Fibroblast of skin of right biceps (primary cell): ENCODE measurements around the gene PRSS22.

Source experiments
- DNase-seq: peaks from one replicate; pipeline ENCODE4 v3.0.0-alpha.2; 2013

The PRSS22 gene, protein sequence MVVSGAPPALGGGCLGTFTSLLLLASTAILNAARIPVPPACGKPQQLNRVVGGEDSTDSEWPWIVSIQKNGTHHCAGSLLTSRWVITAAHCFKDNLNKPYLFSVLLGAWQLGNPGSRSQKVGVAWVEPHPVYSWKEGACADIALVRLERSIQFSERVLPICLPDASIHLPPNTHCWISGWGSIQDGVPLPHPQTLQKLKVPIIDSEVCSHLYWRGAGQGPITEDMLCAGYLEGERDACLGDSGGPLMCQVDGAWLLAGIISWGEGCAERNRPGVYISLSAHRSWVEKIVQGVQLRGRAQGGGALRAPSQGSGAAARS

DNA sequence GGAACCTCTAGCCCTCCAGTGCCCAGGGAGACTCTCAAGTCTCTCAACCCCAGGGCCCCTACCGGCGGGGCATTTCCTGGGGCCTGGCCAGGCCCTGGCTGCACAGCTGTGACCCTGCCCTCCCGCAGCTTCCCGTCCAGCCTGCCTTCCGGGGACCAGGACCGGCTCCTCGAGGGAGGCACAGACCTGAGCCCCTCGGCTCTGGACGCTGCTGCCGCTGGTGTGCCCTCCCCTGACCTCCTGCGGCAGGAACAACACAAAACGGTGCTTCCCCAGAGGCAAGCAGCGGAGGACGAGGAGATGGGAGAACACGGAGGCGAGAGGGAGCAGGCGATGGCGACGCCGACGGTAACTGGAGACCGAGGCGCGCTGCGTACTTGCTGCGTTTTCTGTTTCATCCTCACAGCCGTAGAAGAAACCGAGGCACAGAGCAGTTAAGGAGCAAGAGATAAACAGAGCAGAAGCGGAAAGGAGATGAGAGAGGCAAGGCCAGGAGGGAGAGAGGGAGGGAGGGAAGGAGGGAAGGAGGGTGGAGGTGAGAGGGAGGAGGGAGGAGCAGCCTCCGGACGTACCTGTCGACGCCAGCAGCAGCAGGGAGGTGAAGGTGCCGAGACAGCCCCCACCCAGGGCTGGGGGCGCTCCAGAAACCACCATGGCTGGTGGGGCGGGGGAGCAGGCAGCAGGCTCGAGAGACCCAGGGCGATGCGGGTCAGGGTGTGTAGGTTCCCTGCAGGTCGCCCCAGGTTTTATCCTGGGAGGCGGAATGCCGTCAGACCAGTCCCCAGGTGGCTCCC is at the start of gene PRSS22:
PRSS22 (minus strand) TSS at position 720 of the 794 bp plus-strand sequence; CDS start at position 654, 66 bp downstream.
- no peak for DNase-seq

DNA sequence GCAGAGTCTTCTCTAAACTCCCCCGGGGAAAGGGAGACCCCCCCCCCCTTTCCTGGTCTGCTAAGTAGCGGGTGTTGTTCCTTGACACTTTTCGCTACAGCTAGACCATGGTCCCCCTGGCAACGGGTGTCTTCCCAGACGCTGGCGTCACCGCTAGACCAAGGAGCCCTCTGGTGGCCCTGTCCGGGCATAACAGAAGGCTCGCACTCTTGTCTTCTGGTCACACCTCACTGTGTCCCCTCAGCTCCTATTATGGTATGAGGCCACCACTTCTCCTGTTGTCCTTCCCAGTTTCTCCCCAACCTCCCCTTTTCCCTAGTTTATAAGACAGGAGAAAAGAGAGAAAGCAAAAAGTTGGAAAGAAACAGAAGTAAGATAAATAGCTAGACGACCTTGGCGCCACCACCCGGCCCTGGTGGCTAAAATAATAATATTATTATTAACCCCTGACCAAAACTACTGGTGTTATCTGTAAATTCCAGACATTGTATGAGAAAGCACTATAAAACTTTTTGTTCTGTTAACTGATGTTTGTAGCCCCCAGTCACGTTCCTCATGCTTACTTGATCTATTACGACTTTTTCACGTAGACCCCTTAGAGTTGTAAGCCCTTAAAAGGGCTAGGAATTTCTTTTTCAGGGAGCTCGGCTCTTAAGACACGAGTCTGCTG is 49.2 kb upstream of the PRSS22 start:
- peak; percentile 57 for DNase-seq

DNA sequence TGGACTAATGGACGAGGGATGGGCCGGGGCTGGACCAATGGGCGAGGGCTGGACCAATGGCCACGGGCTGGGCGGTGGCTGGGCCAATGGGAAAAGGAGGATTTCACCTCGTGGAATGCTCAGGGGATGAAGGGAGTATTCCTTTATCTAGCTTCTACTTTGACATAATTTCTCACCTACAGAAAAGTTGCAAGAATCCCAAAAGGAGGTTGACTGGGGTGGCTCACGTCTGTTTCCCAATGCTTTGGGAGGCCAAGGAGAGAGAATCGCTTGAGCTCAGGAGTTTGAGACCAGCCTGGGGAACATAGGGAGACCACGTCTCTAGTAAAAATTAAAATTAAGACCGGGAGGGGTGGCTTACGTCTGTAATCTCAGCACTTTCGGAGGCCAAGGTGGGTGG is 48.0 kb upstream of the PRSS22 start:
- no peak for DNase-seq

DNA sequence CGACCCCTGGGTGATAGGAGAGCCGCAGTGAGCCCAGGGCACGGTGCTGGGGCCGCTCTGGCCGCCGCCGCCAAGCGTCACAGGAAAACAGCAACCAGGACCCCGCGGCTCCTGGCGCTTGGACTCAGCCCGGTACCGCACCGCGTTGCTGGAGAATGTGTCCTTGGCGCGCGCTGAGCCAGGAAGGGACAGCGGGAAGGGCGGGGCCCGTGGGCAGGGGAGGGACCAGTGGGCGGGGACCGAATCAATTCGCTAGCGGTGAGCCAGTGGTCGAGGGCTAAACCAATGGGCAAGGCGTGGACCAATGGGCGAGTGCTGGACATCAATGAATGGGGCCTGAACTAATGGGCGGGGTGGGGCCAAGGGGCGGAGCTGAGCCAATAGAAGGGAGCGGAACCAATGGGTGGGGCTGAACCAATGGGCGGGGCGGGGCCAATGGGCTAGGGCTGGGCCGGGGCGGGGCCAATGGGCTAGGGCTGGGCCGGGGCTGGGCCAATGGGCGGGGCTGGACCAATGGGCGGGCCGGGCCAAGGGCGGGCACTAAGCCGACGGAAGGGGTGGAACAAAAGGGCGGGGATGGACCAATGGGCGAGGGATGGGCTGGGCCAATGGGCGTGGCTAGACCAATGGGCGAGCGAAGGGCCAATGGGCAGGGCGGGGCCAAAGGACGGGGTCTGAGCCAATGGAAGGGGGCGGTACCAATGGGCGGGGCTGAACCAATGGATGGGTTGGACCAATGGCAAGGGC is 47.4 kb upstream of the PRSS22 start:
- peak; percentile 99 for DNase-seq

DNA sequence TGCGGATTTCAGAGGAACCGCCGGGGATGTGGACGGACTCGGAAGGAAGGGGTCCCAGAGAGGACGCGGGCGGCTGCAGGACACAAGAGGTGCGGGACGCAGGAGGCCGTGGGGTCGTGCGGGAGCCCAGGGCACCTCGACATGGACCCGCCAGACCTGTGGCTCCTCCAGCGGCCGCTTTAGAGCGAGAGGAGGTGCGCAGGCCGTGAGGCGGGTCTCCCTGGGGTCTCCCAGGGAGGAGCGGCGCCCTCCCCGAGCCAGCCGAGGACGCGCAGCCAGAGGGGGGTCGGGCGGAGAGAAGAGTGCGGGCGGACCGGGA is 46.9 kb upstream of the PRSS22 start:
- DNase-seq = no peak

DNA sequence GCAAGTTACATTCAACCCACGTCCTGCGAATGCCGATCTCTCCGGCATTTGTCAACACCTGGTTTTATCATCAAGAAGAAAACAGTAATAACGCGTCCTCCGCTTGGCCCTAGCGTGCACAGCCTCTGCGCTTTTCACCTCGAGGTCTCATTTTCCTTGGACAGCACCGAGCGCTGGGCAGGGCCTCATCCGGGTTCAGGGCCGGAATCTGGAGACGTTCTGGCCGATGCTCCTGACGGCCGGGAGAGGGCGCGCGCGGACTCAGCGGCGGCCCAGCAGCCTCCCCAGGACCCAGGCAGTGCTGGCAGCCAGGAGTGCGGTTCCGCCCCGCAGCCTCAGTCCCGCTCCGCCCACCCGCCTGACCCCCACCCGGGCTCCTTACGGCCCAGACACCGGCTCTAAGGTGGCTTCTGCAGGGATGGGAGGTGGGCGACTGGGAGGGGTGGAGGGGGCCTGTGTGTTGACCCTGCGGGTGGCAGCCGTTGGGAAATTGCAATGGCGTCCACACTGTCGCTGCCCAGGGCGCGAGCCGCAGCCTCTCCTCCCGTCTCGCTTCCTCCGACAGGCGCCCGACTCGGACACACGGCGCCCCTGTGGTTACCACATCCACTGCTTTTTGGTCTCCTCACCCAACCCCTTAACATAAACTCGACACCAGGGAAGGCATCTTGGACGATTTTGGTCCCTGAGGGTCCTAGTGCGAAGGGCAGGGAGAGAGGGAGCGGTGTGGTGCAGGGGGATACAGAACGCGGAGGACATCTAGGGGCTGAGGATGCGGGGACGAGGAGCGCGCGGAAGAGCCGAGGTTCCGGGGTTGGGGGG is 46.3 kb upstream of the PRSS22 start:
- peak; percentile 78 for DNase-seq

DNA sequence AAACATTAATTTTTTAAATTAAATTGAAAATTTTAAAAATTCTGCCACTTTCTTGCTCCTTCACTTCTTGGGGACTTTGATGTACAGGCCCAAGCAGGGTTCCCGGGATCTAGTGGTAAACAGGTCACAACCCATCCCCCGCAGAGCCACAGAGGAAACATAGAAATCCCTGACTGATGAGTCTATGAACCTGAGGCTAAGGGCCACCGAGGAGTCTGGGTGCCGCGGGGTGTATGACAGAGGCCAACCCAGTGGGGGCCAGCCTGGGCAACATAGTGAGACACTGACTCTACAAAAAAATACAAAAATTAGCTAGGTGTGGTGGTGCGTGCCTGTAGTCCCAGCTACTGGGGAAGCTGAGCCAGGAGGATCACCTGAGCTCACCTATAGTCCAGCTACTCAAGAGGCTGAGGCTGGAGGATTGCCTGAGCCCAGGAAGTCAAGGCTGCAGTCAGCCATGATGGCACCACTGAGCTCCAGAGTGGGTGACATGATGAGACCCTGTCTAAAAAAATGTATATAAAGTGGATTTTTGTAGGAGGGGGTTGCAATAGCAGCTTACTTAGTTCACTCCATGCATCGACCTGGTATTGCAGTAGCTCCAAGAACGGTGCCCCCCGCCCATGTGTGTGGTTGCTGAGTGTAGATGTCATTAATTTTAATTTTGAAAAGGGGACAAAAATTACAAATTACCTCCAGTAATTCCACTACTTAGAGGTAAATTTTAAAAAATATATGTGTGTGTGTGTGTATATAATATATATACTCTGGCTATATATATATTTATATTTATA is 44.6 kb upstream of the PRSS22 start:
- no peak for DNase-seq

DNA sequence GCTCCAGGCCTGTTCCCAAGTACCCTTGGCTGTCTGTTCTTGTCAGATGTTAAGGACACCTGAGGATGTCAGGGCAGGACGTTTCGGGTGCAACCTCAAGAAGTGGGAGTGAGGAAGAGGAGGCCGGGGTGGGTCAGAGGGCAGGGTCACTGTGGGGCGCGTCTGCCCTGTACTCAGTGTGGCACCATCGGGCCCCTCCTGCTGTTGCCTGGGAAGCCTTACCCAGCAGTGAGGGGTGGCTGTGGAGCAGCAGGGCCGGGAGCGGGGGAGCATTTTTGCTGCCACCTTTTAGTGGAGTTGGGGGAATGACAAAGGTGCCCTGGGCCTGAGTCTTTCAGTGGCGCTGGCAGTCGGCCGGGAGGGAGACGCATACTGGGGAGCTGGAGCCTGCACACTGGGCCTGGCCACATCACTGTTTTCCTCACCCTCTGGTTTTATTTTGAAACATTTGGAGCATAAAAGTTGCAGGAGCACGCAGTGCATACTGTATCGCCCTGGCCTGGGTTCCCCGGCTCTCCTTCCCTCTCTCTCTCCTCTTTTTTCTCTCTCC is 42.6 kb upstream of the PRSS22 start:
- DNase-seq = no peak

DNA sequence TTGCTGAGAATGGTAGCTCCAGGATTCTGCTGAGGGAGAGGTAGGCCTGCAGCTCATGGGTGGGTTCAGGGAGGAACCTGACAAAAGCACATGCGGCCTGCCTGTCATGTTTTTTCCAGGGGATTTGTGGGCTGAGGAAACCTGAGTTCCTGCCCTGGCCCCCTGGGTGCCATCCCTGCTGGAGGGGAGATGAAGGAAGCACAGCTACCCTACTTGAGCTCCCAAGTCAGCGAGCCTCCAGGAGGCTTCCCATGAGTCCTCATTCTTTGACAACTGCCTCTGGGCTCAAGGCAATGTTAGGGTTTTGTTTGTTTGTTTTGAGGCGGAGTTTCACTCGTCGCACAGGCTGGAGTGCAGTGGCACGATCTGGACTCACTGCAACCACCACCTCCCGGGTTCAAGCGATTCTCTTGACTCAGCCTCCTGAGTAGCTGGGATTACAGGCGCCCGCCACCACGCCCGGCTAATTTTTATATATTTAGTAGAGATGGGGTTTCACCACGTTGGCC is 41.6 kb upstream of the PRSS22 start:
- DNase-seq = no peak

DNA sequence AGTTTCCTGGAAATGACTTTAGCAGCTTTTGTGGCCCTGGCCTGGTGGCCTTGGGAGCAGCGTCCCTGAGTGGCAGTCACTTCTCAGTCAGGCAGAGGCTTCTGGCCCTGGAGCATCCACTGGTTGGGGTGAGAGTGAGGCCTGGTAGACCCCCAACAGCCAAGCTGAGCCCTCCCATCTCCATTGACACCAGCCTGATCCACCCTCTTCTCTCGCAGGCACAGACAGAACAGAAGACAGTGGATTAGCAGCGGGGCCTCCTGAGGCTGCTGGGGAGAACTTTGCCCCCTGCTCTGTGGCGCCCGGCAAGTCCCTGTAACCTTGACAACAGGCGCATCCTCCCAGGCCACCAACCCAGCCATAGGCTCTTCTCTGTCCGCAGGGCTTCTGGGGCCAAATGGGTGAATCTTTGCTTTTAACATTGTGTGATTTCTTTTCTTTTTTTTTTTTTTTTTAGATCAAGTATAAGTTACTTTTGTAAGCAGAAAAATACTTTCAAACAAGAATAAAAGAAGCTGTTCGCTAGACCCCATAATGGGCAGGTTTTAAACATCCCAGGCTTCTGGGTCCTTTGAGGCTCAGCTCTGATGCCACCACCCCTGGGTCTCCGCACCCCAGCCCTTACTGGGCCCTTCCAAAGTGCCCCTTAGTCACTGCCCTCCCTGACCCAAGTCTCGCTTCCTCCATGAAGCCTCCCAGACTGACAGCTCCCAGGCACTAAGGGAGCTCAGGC is 41.0 kb upstream of the PRSS22 start:
- DNase-seq = no peak

DNA sequence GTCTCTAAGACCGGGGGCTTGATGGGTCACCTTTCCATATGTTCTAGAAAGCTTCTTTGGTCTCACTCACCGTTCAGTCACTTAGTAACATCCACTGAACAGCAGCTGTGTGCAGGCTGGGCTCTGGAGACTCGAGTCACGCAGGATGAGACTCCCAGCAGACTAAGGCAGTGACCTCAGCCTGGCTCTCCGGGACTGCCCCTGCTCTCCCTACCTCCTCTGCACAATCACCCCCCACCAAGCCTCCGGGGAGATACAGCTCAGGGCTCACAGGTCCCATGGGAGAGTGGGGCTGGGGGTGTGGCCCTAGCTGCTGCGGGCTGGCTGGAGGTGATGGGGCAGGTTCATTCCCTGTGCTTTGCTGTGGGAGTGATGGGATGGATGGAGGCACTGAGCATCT is 39.1 kb upstream of the PRSS22 start:
- peak; percentile 34 for DNase-seq

DNA sequence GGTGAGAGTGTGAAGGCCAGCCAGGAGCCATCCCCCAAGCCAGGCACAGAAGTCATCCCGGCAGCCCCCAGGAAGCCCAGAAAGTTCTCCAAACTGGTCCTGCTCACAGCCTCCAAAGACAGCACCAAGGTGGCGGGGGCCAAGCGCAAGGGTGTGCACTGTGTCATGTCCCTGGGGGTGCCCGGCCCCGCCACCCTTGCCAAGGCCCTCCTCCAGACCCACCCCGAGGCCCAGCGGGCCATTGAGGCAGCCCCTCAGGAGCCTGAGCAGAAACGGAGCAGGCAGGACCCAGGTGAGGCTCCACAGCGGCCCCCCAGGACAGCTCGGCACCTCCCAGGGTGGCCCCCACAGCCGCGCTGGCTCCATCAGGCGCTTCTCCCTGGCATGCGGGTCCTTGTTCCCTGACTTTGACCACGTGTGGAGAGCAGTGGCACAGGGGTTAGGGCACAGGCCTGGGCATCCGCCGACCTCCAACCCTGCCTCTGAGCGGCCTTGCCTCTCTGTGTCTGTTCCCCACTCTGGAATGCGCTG is 38.6 kb upstream of the PRSS22 start:
- DNase-seq = no peak

DNA sequence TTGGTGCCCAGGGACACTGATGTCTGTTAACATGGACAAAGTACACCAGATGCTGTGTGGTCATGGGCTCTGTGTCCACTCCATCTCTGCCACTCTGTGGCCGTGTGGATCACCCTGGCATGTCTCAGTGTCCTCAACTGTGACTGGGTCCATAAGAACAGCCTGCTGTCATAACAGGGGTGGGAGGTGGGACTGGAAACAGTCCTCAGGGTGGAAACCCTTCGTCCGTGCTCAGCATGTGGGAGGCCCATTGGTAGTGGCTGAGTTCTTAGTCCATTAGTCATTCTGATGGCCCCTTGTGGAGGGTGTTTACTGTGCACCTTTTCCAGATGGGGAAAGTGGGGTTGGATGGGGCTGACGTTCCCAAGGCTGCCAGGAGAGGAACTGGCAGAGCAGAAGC is 37.8 kb upstream of the PRSS22 start:
- DNase-seq = peak; percentile 59

DNA sequence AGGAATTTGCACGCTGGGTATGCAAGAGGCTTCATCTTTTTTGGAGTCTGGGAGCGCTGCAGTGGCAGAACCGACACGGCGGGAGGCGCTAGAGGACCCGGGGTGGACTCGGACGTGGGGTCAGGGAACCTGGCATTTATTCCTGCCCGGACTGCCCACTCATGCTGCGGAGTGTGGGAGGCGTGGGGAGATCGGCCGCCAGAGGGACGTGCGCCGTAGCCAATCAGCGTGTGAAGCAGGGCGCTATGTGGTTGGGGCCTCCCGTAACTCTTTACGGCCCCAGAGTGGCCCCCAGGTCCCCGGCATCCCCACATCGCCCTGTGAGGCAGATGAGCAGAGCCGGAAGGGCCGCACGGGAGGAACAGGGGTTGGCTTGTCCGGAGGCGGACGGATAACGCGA is 36.3 kb upstream of the PRSS22 start:
- DNase-seq = no peak

DNA sequence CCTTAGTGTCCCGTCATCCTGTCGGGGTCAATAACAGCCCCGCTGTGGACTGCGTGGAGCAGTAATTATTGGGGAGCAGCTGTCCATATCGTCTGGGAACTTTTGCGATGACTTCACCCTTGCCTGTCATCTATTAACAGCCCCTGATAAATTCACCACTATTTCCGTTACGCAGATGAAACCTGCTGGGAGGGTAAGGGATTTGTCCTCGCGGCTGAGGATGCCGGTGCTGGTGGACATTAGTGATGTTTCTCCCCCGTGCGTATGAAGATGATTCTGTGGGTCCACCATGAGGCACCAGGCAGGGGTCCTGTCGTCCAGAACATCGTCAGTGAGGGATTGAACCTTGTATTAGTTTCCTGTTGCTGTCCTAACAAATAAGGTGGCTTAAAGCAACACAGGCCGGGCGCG is 26.1 kb upstream of the PRSS22 start:
- peak; percentile 22 for DNase-seq

DNA sequence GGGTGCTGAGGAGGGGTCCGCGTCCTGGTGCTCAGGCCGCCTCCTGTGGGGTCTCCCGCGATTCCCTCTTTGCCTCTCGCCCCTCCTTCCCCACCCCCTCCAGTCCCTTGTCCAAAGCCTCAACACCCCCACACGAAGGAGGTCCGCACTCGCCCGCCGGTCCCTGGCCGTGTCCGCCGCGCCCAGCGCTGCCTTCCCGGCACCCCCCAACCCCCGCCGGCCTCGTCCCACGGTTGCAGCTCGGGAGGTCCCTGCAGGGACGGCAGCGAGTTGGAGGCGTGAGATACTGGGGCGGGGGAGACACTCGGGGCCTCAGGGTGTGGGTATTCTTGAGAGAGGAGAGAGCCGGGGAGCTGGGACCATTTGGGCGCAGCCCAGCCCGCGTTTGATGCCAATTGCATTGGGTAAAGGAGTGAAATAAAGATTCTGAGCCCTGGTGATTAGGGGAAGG is 25.5 kb upstream of the PRSS22 start:
- no peak for DNase-seq

DNA sequence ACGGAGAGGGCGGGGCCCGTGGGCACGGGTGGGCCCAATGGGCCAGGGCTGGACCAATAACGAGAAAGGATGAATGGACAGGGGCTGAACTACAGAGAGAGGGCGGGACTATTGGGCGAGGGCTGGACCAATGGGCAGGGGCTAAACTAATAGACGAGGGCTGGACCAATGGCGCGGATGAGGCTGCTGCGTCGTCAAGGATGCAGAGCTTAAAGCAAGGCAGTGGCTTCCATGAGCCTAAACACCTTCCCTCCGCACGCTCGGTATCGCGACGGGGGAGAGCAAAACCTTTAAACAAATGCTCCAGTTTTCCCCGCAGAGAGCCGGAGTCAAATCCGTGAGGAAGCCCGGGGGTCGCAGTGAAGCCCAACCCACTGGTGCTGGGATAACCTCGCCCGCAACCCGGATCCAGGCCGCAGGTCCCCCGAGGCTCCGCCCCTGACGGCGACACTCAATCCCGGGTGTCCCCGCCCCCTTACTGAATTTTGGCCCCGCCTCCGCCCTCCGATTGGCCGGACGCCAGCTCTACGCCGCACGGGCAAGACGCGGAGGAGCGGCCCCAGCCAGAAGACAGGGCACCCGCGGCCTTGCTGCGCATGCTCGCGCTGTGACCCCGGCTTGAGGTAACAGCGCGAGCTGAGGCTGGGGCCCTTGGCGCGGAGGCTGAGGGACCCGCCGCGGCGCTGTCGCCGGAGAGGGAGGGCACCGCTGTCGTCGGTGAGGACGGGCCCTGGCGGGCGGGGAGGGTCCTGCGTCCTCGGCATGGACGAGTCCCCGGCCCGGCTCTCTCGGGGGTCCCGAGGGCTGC is 24.9 kb upstream of the PRSS22 start, which contains the start of gene FLYWCH2:
FLYWCH2 (plus strand) TSS at position 566 of the 808 bp plus-strand sequence. CDS start 13,235 bp downstream, outside the sequence.
- peak; percentile 99 for DNase-seq

DNA sequence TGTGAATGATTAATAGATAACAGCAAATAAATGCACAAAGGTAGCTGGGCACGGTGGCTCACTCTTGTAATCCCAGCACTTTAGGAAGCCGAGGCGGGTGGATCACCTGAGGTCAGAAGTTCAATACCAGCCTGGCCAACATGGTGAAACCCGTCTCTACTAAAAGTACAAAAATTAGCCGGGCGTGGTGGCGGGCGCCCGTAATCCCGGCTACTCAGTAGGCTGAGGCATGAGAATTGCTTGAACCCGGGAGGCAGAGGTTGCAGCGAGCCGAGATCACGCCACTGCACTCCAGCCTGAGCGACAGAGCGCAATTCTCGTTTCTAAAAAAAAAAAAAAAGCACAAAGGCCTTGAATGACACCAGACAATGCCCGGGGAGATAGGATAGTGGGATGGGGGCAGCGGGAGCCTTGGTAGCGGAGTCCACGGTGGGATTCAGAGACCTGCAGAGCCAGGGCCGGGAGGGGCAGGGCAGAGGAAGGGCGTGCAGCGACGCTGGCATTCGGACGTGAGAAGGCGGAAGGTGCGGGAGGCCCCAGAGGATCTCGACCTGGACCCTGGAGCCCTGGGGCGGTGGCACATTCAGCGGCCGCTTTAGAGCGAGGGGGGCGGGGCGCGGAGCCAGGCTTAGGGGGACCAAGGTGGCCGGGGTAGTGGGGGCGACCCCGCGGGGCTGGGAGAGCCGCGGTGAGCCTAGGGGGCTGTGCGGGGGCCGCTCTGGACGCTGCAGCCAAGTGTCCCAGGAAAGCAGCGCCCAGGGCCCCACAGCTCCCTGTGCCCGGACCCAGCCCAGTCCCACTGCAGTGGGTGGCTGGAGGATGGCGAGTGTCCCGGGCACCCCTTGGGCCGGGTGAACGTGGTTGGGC is 24.0 kb upstream of the PRSS22 start:
- DNase-seq = no peak
